ENCODE results near the gene MIA2. TPM values are rescaled to one million over a fixed set of nuclear protein-coding genes. Genes with fewer than 3 reads are reported as not detected.

MIA2 gene
- total and polyA plus RNA-seq, 2 donors (not counting 1 experiment from before 2014, with no cell fraction given), result 11.5 to 27.1 TPM

GRCh38 chr14:39374851-39375250 is 141.1 kb downstream of the MIA2 start:
- no peaks in the 10 kb centered on the region for H3K27me3 Mint-ChIP-seq
- H3K9me3 Mint-ChIP-seq (ENCODE audit: insufficient read depth), result no peaks in the 10 kb centered on the region
- H3K27me3 ChIP-seq (replicated peaks in 1 of 4; ENCODE audit: control extremely low read depth in 1 of 4, control insufficient read depth in 3 of 4, insufficient read depth in 4 of 4, low read length in 3 of 4), result no peaks in the 10 kb centered on the region
- no peak for ATAC-seq (ENCODE audit: low read depth)
- H3K4me3 ChIP-seq (ENCODE audit: control extremely low read depth in 1 of 5, extremely low read depth in 1 of 5, insufficient read depth in 1 of 5, low read depth in 2 of 5, low read length in 4 of 5), result no peak overlapping the region
- intact Hi-C loops (cut with micrococcal nuclease), result no loop called here
- TF ChIP-seq CTCF (IDR thresholded peaks at IDR 0.05) (no peak), EZH2 (IDR thresholded peaks at IDR 0.05; ENCODE audit: borderline replicate concordance, insufficient read depth, low read depth, low read length, poor library complexity, severe bottlenecking) (no peak)
- no peaks in the 10 kb centered on the region for H3K4me1 ChIP-seq (ENCODE audit: control insufficient read depth in 2 of 2, insufficient read depth in 2 of 2, low read length in 2 of 2)
- no peaks in the 10 kb centered on the region for H3K9me3 ChIP-seq (ENCODE audit: control extremely low read depth in 1 of 3, control insufficient read depth in 2 of 3, insufficient read depth in 1 of 3, low read length in 2 of 3)
- H3K4me2 ChIP-seq (replicated peaks; ENCODE audit: low read depth, low read length, poor library complexity, severe bottlenecking), result no peak overlapping the region
- H3K36me3 ChIP-seq (replicated peaks in 1 of 2; ENCODE audit: control extremely low read depth in 1 of 2, control insufficient read depth in 1 of 2, extremely low read depth in 1 of 2, insufficient read depth in 2 of 2, low read length in 1 of 2), result peaks cover 6 to 7% of the 10 kb centered on the region in 2 experiments
- H4K20me1 ChIP-seq (ENCODE audit: control insufficient read depth, insufficient read depth, low read length, poor library complexity, severe bottlenecking), result no peaks in the 10 kb centered on the region
- H3K9ac ChIP-seq (ENCODE audit: low read length), result no peak overlapping the region
- no peak overlapping the region for H3K4me3 Mint-ChIP-seq
- DNase-seq, result no peak
- H3K79me2 ChIP-seq (ENCODE audit: control insufficient read depth, insufficient read depth, low read length), result no peaks in the 10 kb centered on the region
- no peak overlapping the region for H3K27ac ChIP-seq (ENCODE audit: low read length in 2 of 2)
- H3K4me1 Mint-ChIP-seq, result no peaks in the 10 kb centered on the region
- no peak overlapping the region for H2AFZ ChIP-seq (ENCODE audit: insufficient read depth, low read depth, low read length, poor library complexity, severe bottlenecking)
- CTCF ChIA-PET, result no interaction called here
- no peak overlapping the region for H3K27ac Mint-ChIP-seq
- POLR2A ChIA-PET, result no interaction called here

GRCh38 chr14:39376667-39377403 is 143.1 kb downstream of the MIA2 start:
- TF ChIP-seq EZH2 (IDR thresholded peaks at IDR 0.05; ENCODE audit: borderline replicate concordance, insufficient read depth, low read depth, low read length, poor library complexity, severe bottlenecking) (no peak), CTCF (IDR thresholded peaks at IDR 0.05) (no peak)
- POLR2A ChIA-PET, result no interaction called here
- Mint-ChIP-seq H3K4me3 (no peak overlapping the region), H3K4me1 (no peaks in the 10 kb centered on the region), H3K27me3 (no peaks in the 10 kb centered on the region), H3K27ac (no peak overlapping the region), H3K9me3 (ENCODE audit: insufficient read depth) (no peaks in the 10 kb centered on the region)
- H3K9me3 ChIP-seq (ENCODE audit: control extremely low read depth in 1 of 3, control insufficient read depth in 2 of 3, insufficient read depth in 1 of 3, low read length in 2 of 3), result no peaks in the 10 kb centered on the region
- H3K4me3 ChIP-seq (ENCODE audit: control extremely low read depth in 1 of 5, extremely low read depth in 1 of 5, insufficient read depth in 1 of 5, low read depth in 2 of 5, low read length in 4 of 5), result no peak overlapping the region
- no peaks in the 10 kb centered on the region for H3K27me3 ChIP-seq (replicated peaks in 1 of 4; ENCODE audit: control extremely low read depth in 1 of 4, control insufficient read depth in 3 of 4, insufficient read depth in 4 of 4, low read length in 3 of 4)
- H2AFZ ChIP-seq (ENCODE audit: insufficient read depth, low read depth, low read length, poor library complexity, severe bottlenecking), result no peak overlapping the region
- ATAC-seq (ENCODE audit: low read depth) (no peak), DNase-seq (no peak)
- CTCF ChIA-PET, result no interaction called here
- H4K20me1 ChIP-seq (ENCODE audit: control insufficient read depth, insufficient read depth, low read length, poor library complexity, severe bottlenecking), result no peaks in the 10 kb centered on the region
- intact Hi-C loops (cut with micrococcal nuclease), result no loop called here
- peaks cover 0 to 2% of the 10 kb centered on the region in 2 experiments for H3K36me3 ChIP-seq (replicated peaks in 1 of 2; ENCODE audit: control extremely low read depth in 1 of 2, control insufficient read depth in 1 of 2, extremely low read depth in 1 of 2, insufficient read depth in 2 of 2, low read length in 1 of 2)
- no peaks in the 10 kb centered on the region for H3K4me1 ChIP-seq (ENCODE audit: control insufficient read depth in 2 of 2, insufficient read depth in 2 of 2, low read length in 2 of 2)
- H3K9ac ChIP-seq (ENCODE audit: low read length), result no peak overlapping the region
- WGBS (ENCODE audit: insufficient coverage), result 50% methylated on average over 1 of the region's 4 CpGs
- no peak overlapping the region for H3K27ac ChIP-seq (ENCODE audit: low read length in 2 of 2)
- H3K4me2 ChIP-seq (replicated peaks; ENCODE audit: low read depth, low read length, poor library complexity, severe bottlenecking), result no peak overlapping the region
- H3K79me2 ChIP-seq (ENCODE audit: control insufficient read depth, insufficient read depth, low read length), result no peaks in the 10 kb centered on the region
